Astrocyte (in vitro differentiated cells and primary cell): ENCODE measurements around the gene ZXDC.

ENCODE experiments used
- EZH2 ChIP-seq: IDR thresholded peaks from 2 replicates; pipeline ENCODE4 v1.6.1; 2012; ENCODE audit warnings: mild to moderate bottlenecking, low read length, inconsistent platforms; ENCODE audit not compliant: insufficient read depth
- TF ChIP-seq, protein P1 (sequence below): IDR thresholded peaks from 2 replicates; pipeline ENCODE4 v1.5.1; 2011; ENCODE audit warnings: low read depth, mild to moderate bottlenecking, inconsistent platforms, low read length, moderate library complexity; ENCODE audit not compliant: insufficient read depth

DNA sequence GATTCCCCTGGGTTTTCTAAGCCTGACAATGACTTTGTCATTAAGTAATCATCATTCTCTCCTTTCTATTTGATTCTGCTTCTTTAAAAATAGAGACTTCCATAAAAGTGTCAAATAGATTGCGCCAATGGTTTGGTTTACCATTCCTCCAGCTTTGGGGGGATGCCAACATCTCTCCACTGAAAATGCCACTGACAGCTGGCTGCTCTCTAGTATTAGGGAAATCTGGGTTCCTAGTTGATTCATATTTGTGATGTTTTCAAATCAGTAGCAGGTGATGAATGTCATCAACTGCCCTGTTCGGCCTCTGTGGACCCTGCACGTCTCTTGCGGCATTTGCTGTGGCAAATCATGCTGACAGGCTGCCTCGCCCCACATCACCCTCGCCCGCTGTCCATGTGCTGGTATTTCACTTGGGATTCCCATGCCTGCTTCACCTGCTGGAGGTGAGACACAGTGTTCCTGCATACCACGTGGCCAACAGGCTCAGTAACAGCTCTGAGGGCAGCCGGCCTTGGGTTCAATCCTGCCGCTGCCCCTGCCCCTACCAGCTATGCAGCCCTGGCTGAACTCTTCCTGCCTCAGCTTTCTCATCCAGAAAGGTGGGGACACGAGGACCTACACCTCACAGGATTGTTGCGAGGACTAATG, 28.1 kb downstream of the ZXDC start:
- TF ChIP-seq, protein P1, sequence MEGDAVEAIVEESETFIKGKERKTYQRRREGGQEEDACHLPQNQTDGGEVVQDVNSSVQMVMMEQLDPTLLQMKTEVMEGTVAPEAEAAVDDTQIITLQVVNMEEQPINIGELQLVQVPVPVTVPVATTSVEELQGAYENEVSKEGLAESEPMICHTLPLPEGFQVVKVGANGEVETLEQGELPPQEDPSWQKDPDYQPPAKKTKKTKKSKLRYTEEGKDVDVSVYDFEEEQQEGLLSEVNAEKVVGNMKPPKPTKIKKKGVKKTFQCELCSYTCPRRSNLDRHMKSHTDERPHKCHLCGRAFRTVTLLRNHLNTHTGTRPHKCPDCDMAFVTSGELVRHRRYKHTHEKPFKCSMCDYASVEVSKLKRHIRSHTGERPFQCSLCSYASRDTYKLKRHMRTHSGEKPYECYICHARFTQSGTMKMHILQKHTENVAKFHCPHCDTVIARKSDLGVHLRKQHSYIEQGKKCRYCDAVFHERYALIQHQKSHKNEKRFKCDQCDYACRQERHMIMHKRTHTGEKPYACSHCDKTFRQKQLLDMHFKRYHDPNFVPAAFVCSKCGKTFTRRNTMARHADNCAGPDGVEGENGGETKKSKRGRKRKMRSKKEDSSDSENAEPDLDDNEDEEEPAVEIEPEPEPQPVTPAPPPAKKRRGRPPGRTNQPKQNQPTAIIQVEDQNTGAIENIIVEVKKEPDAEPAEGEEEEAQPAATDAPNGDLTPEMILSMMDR = no peak
- no peak for TF ChIP-seq EZH2
